HepG2 (cell line): ENCODE results near the gene CAPN10. TPM values are rescaled to one million over a fixed set of nuclear protein-coding genes. Genes with fewer than 3 reads are reported as not detected.
A peak's percentile ranks its signal among the peaks of the same experiment; 100 is the strongest.

ENCODE experiments used
- ATF4 ChIP-seq, 2 experiments: fragments of 450-650 bp in 1 of 2; sonication (generic) in 1 of 2; formaldehyde crosslinking; IDR thresholded peaks; 2 replicates each; pipeline versions ENCODE4 v1.5.0 to v1.8.0; 2020 to 2022; ENCODE audit warnings: mild to moderate bottlenecking in 1 of 2, missing genetic modification reagents in 1 of 2
- CREB1 ChIP-seq, 2 experiments: fragments of 450-650 bp in 1 of 2; IDR thresholded peaks; 2 replicates each; pipeline ENCODE4 v1.6.1; 2016 to 2017; ENCODE audit warnings: control low read depth in 1 of 2, mild to moderate bottlenecking in 1 of 2, missing compliant biosample characterization in 1 of 2, missing genetic modification characterization in 1 of 2
- MTA1 ChIP-seq: sonication (generic); formaldehyde crosslinking; IDR thresholded peaks from 2 replicates; pipeline ENCODE4 v1.4.0; 2020; ENCODE audit warnings: missing genetic modification reagents, mild to moderate bottlenecking, borderline replicate concordance
- MYC ChIP-seq: sonication (generic); formaldehyde crosslinking; IDR thresholded peaks from 2 replicates; pipeline ENCODE4 v1.9.0; 2021; ENCODE audit warnings: missing genetic modification reagents, borderline replicate concordance
- NPAS2 ChIP-seq: sonication (generic); formaldehyde crosslinking; IDR thresholded peaks from 2 replicates; pipeline ENCODE4 v1.8.0; 2022; ENCODE audit warnings: mild to moderate bottlenecking, missing genetic modification reagents, borderline replicate concordance
- PHF8 ChIP-seq: sonication (generic); formaldehyde crosslinking; IDR thresholded peaks from 2 replicates; pipeline ENCODE4 v1.5.0; 2020; ENCODE audit warnings: missing genetic modification reagents
- PRMT3 ChIP-seq: sonication (generic); formaldehyde crosslinking; IDR thresholded peaks from 2 replicates; pipeline ENCODE4 v1.8.1; 2022; ENCODE audit warnings: low read depth, mild to moderate bottlenecking, moderate library complexity, missing genetic modification reagents, borderline replicate concordance
- RNF2 ChIP-seq: fragments of 450-650 bp; conservative IDR thresholded peaks from 2 replicates; pipeline ENCODE4 v1.6.1; 2016; ENCODE audit warnings: low read depth
- TP53 ChIP-seq: sonication (generic); formaldehyde crosslinking; conservative IDR thresholded peaks from 2 replicates; pipeline ENCODE4 v1.4.0; 2020; ENCODE audit warnings: missing genetic modification reagents
- U2AF1 ChIP-seq: fragments of 200-400 bp; formaldehyde crosslinking; optimal IDR thresholded peaks from 2 replicates; pipeline ENCODE3; 2017; ENCODE audit warnings: mild to moderate bottlenecking, low read depth, low read length
- ZBTB20 ChIP-seq: sonication (generic); formaldehyde crosslinking; IDR thresholded peaks from 2 replicates; pipeline ENCODE4 v1.8.1; 2023; ENCODE audit warnings: missing genetic modification reagents, low read depth, mild to moderate bottlenecking, borderline replicate concordance
- ZMYM3 ChIP-seq: sonication (generic); formaldehyde crosslinking; IDR thresholded peaks from 2 replicates; pipeline ENCODE4 v1.5.1; 2020; ENCODE audit warnings: mild to moderate bottlenecking, missing genetic modification reagents
- ZNF326 ChIP-seq: sonication (generic); formaldehyde crosslinking; IDR thresholded peaks from 2 replicates; pipeline ENCODE4 v1.4.0; 2020; ENCODE audit warnings: missing genetic modification reagents, borderline replicate concordance
- ZNF333 ChIP-seq: sonication (generic); formaldehyde crosslinking; IDR thresholded peaks from 2 replicates; pipeline ENCODE4 v1.4.0; 2020; ENCODE audit warnings: mild to moderate bottlenecking, missing genetic modification reagents, borderline replicate concordance
- ZSCAN12 ChIP-seq: sonication (generic); formaldehyde crosslinking; IDR thresholded peaks from 2 replicates; pipeline ENCODE4 v1.9.0; 2021; ENCODE audit warnings: mild to moderate bottlenecking, missing genetic modification reagents
- polyA plus RNA-seq, 8 experiments: library from polyadenylated mRNA; depleted of rRNA in 3 of 8; stranded (reverse) in 7 of 8; unstranded in 1 of 8; fragments of >200 nt; fragmentation: Illumina TruSeq in 4 of 8; extraction: Trizol in 4 of 8; gene quantifications; 2 replicates each; pipeline versions ENCODE4 v1.2.1 to v1.2.3, GENCODE V29; 2011 to 2016; ENCODE audit warnings: low read depth in 4 of 8, missing spikeins in 1 of 8, mixed read lengths in 1 of 8; ENCODE audit not compliant: insufficient read depth in 1 of 8
- total RNA-seq, 5 experiments: library from RNA; depleted of rRNA; stranded (reverse); fragments of >200 nt; fragmentation: Illumina TruSeq; extraction: Trizol; gene quantifications; 2 replicates each; pipeline ENCODE4 v1.2.3, GENCODE V29; 2016; ENCODE audit warnings: low read depth in 1 of 5
- TF ChIP-seq, protein P1 (sequence below): sonication (generic); formaldehyde crosslinking; IDR thresholded peaks from 2 replicates; pipeline ENCODE4 v1.5.1; 2020; ENCODE audit warnings: mild to moderate bottlenecking, missing genetic modification reagents, moderate library complexity
- TF ChIP-seq, protein P2 (sequence below): sonication (generic); formaldehyde crosslinking; IDR thresholded peaks from 2 replicates; pipeline ENCODE4 v1.4.0; 2020; ENCODE audit warnings: low read depth, mild to moderate bottlenecking, missing genetic modification reagents
- TF ChIP-seq, protein P3 (sequence below): sonication (generic); formaldehyde crosslinking; IDR thresholded peaks from 2 replicates; pipeline ENCODE4 v1.5.0; 2020; ENCODE audit warnings: mild to moderate bottlenecking, missing genetic modification reagents, borderline replicate concordance
- TF ChIP-seq, protein P4 (sequence below): sonication (generic); formaldehyde crosslinking; IDR thresholded peaks from 2 replicates; pipeline ENCODE4 v1.4.0; 2020; ENCODE audit warnings: missing genetic modification reagents

Gene CAPN10
- total and polyA plus RNA-seq, 2 of the 13 experiments (the other 11 are each of a cell fraction or from before 2014, with no cell fraction given), result 27.6 to 32.4 TPM

GRCh38 chr2:240586198-240586918, at the start of gene CAPN10 (continued):
- TF ChIP-seq TP53 (CRISPR knock-in tag), result 0 out of 2 replicates have a peak, but pooled peaks have one; percentile 17
- peak; percentile 82 for TF ChIP-seq U2AF1
- peak; percentile 65; the same call in 1 of the 2 replicates for TF ChIP-seq ZNF333
- TF ChIP-seq ZNF326 (CRISPR knock-in tag), result no peak
- peak; percentile 81 for TF ChIP-seq CREB1 (IDR thresholded peaks at IDR 0.05)
- peak; percentile 92 for TF ChIP-seq CREB1 (CRISPR knock-in tag; IDR thresholded peaks at IDR 0.05)
- peak; percentile 85; the same call in 1 of the 2 replicates for TF ChIP-seq ZBTB20 (CRISPR knock-in tag)
- TF ChIP-seq, protein P1, sequence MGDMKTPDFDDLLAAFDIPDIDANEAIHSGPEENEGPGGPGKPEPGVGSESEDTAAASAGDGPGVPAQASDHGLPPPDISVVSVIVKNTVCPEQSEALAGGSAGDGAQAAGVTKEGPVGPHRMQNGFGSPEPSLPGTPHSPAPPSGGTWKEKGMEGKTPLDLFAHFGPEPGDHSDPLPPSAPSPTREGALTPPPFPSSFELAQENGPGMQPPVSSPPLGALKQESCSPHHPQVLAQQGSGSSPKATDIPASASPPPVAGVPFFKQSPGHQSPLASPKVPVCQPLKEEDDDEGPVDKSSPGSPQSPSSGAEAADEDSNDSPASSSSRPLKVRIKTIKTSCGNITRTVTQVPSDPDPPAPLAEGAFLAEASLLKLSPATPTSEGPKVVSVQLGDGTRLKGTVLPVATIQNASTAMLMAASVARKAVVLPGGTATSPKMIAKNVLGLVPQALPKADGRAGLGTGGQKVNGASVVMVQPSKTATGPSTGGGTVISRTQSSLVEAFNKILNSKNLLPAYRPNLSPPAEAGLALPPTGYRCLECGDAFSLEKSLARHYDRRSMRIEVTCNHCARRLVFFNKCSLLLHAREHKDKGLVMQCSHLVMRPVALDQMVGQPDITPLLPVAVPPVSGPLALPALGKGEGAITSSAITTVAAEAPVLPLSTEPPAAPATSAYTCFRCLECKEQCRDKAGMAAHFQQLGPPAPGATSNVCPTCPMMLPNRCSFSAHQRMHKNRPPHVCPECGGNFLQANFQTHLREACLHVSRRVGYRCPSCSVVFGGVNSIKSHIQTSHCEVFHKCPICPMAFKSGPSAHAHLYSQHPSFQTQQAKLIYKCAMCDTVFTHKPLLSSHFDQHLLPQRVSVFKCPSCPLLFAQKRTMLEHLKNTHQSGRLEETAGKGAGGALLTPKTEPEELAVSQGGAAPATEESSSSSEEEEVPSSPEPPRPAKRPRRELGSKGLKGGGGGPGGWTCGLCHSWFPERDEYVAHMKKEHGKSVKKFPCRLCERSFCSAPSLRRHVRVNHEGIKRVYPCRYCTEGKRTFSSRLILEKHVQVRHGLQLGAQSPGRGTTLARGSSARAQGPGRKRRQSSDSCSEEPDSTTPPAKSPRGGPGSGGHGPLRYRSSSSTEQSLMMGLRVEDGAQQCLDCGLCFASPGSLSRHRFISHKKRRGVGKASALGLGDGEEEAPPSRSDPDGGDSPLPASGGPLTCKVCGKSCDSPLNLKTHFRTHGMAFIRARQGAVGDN (CRISPR knock-in tag), result peak; percentile 86
- TF ChIP-seq, protein P2, sequence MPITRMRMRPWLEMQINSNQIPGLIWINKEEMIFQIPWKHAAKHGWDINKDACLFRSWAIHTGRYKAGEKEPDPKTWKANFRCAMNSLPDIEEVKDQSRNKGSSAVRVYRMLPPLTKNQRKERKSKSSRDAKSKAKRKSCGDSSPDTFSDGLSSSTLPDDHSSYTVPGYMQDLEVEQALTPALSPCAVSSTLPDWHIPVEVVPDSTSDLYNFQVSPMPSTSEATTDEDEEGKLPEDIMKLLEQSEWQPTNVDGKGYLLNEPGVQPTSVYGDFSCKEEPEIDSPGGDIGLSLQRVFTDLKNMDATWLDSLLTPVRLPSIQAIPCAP (CRISPR knock-in tag), result no peak; the same call in 1 of the 2 replicates
- TF ChIP-seq MYC (CRISPR knock-in tag), result peak; percentile 87
- peak; percentile 98 for TF ChIP-seq PHF8 (CRISPR knock-in tag)
- TF ChIP-seq RNF2, result peak; percentile 95
- TF ChIP-seq, protein P3, sequence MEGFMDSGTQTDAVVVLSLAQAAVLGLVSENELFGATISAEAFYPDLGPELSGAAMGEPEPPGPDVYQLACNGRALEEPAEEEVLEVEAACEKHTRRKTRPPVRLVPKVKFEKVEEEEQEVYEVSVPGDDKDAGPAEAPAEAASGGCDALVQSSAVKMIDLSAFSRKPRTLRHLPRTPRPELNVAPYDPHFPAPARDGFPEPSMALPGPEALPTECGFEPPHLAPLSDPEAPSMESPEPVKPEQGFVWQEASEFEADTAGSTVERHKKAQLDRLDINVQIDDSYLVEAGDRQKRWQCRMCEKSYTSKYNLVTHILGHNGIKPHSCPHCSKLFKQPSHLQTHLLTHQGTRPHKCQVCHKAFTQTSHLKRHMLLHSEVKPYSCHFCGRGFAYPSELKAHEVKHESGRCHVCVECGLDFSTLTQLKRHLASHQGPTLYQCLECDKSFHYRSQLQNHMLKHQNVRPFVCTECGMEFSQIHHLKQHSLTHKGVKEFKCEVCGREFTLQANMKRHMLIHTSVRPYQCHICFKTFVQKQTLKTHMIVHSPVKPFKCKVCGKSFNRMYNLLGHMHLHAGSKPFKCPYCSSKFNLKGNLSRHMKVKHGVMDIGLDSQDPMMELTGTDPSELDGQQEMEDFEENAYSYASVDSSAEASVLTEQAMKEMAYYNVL (CRISPR knock-in tag), result peak; percentile 68
- no peak for TF ChIP-seq ZSCAN12
- TF ChIP-seq, protein P4, sequence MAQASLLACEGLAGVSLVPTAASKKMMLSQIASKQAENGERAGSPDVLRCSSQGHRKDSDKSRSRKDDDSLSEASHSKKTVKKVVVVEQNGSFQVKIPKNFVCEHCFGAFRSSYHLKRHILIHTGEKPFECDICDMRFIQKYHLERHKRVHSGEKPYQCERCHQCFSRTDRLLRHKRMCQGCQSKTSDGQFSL (CRISPR knock-in tag), result no peak
- TF ChIP-seq PRMT3 (CRISPR knock-in tag), result no peak
- peak in 1 of 2 experiments; percentile 85; a peak in 2 of 4 replicates for TF ChIP-seq ATF4 (CRISPR knock-in tag; IDR thresholded peaks at IDR 0.05)
- TF ChIP-seq MTA1 (CRISPR knock-in tag), result 0 out of 2 replicates have a peak, but pooled peaks have one; percentile 8
- TF ChIP-seq ZMYM3 (CRISPR knock-in tag), result no peak
- TF ChIP-seq NPAS2, result no peak
